Cardiac muscle cell (in vitro differentiated cells and primary cell): Measurements from ENCODE around the gene TANGO6. TPM values are rescaled to one million over a fixed set of nuclear protein-coding genes. Genes with fewer than 3 reads are reported as not detected.

Source experiments
- DNase-seq, 2 donors: peaks; one replicate each; pipeline versions ENCODE4 v3.0.0 to v3.0.0-alpha.2; 2010 to 2017; ENCODE audit warnings: low read depth in 1 of 2, low spot score in 1 of 2
- H3K27ac ChIP-seq: fragments of 200-600 bp; sonication (generic); 2 replicates; pipeline ENCODE4 v1.5.1; 2016
- H3K27me3 ChIP-seq: fragments of 200-600 bp; sonication (generic); 2 replicates; pipeline ENCODE4 v1.6.0; 2016; ENCODE audit warnings: control low read depth
- H3K36me3 ChIP-seq: fragments of 200-600 bp; sonication (generic); 2 replicates; pipeline ENCODE4 v1.5.1; 2016; ENCODE audit warnings: control low read depth
- H3K4me1 ChIP-seq: fragments of 200-600 bp; sonication (generic); 2 replicates; pipeline ENCODE4 v1.8.1; 2017; ENCODE audit warnings: low read depth, mild to moderate bottlenecking, mixed run types
- H3K4me3 ChIP-seq: fragments of 200-600 bp; sonication (generic); 2 replicates; pipeline ENCODE4 v1.5.1; 2016; ENCODE audit warnings: mild to moderate bottlenecking
- H3K9me3 ChIP-seq: fragments of 200-600 bp; sonication (generic); 2 replicates; pipeline ENCODE4 v1.5.1; 2017; ENCODE audit warnings: low read depth, mild to moderate bottlenecking, control low read depth
- CTCF ChIP-seq: IDR thresholded peaks from 2 replicates; pipeline ENCODE4 v1.5.1; 2012; ENCODE audit warnings: low read depth, mild to moderate bottlenecking, low read length
- polyA plus RNA-seq: library from polyadenylated mRNA; unstranded; fragments of >200 nt; fragmentation: Nextera tagmentation; extraction: Ambion mirVana; gene quantifications from 2 replicates; pipeline ENCODE4 v1.2.1, GENCODE V29; 2016
- total RNA-seq: library from RNA; depleted of rRNA; stranded (reverse); fragments of >200 nt; gene quantifications from 2 replicates; pipeline ENCODE4 v1.2.3, GENCODE V29; 2016

The TANGO6 gene
- total and polyA plus RNA-seq, 2 experiments from 2014 or later = 5.4 to 8.9 TPM

- Histone ChIP-seq H3K27ac (no peak overlapping the region), H3K4me3 (no peak overlapping the region), H3K36me3 (peaks cover 7% of the 10 kb centered on the region), H3K27me3 (no peaks in the 10 kb centered on the region), H3K9me3 (no peaks in the 10 kb centered on the region), H3K4me1 (no peaks in the 10 kb centered on the region)
- no peak for DNase-seq
- no peak for TF ChIP-seq CTCF
These were observed 40.4 kb downstream of the TANGO6 start for GRCh38 chr16:68883685-68884084.

- no peaks in the 10 kb centered on the region for H3K4me1 ChIP-seq
- no peak for TF ChIP-seq CTCF
- H3K36me3 ChIP-seq = peaks cover 7% of the 10 kb centered on the region
- H3K9me3 ChIP-seq = no peaks in the 10 kb centered on the region
- H3K27ac ChIP-seq = no peak overlapping the region
- DNase-seq = no peak
- no peak overlapping the region for H3K4me3 ChIP-seq
- H3K27me3 ChIP-seq = no peaks in the 10 kb centered on the region
These were observed 41.1 kb downstream of the TANGO6 start for GRCh38 chr16:68884401-68884800.

- Histone ChIP-seq H3K27me3 (no peaks in the 10 kb centered on the region), H3K4me3 (no peak overlapping the region), H3K4me1 (no peaks in the 10 kb centered on the region), H3K36me3 (peaks cover 7% of the 10 kb centered on the region), H3K27ac (no peak overlapping the region), H3K9me3 (no peaks in the 10 kb centered on the region)
- no peak for DNase-seq
- no peak for TF ChIP-seq CTCF
These were observed 41.8 kb downstream of the TANGO6 start for GRCh38 chr16:68884861-68885720.

GRCh38 chr16:68887107-68887506, 43.8 kb downstream of the TANGO6 start:
- Histone ChIP-seq H3K4me3 (no peak overlapping the region), H3K36me3 (no peaks in the 10 kb centered on the region), H3K27ac (no peak overlapping the region), H3K27me3 (no peaks in the 10 kb centered on the region), H3K4me1 (no peaks in the 10 kb centered on the region), H3K9me3 (no peaks in the 10 kb centered on the region)
- no peak for DNase-seq
- TF ChIP-seq CTCF = no peak

GRCh38 chr16:68889508-68890150, 46.3 kb downstream of the TANGO6 start:
- Histone ChIP-seq H3K9me3 (no peaks in the 10 kb centered on the region), H3K27me3 (no peaks in the 10 kb centered on the region), H3K4me1 (no peaks in the 10 kb centered on the region), H3K27ac (no peak overlapping the region), H3K4me3 (no peak overlapping the region), H3K36me3 (no peaks in the 10 kb centered on the region)
- TF ChIP-seq CTCF = no peak
- DNase-seq = no peak
